K562 (cell line): ENCODE data around the gene TNNT2. TPM values are rescaled to one million over a fixed set of nuclear protein-coding genes. Genes with fewer than 3 reads are reported as not detected.

Experiments
- FOXP4 ChIP-seq: sonication (generic); formaldehyde crosslinking; IDR thresholded peaks from 2 replicates; pipeline ENCODE4 v1.8.0; 2022; ENCODE audit warnings: mild to moderate bottlenecking, missing genetic modification reagents, borderline replicate concordance
- KAT2B ChIP-seq: IDR thresholded peaks from one replicate; pipeline ENCODE4 v1.6.1; 2012; ENCODE audit warnings: low read depth, mild to moderate bottlenecking, control low read depth, inconsistent platforms, low read length, moderate library complexity
- RAD51 ChIP-seq: fragments of 450-650 bp; IDR thresholded peaks from 2 replicates; pipeline ENCODE4 v1.7.1; 2016; ENCODE audit warnings: low read depth, mild to moderate bottlenecking, borderline replicate concordance
- RBM17 ChIP-seq: fragments of 200-400 bp; formaldehyde crosslinking; IDR thresholded peaks from 2 replicates; pipeline ENCODE4 v1.6.1; 2017; ENCODE audit warnings: low read depth, mild to moderate bottlenecking, low read length, borderline replicate concordance
- RUNX1 ChIP-seq: sonication (generic); IDR thresholded peaks from 2 replicates; pipeline ENCODE4 v1.6.1; 2016; ENCODE audit warnings: antibody characterized with exemption, low read depth
- TFE3 ChIP-seq: fragments of 450-650 bp; formaldehyde crosslinking; IDR thresholded peaks from 2 replicates; pipeline ENCODE4 v1.4.0; 2020; ENCODE audit warnings: mild to moderate bottlenecking, mixed read lengths
- ZNF239 ChIP-seq: fragments of 250-450 bp; sonication (Bioruptor Pico); IDR thresholded peaks from 2 replicates; pipeline ENCODE4 v1.4.0; 2020; ENCODE audit warnings: mild to moderate bottlenecking
- polyA plus RNA-seq, 8 experiments: library from polyadenylated mRNA; depleted of rRNA in 4 of 8; stranded (reverse) in 5 of 8; unstranded in 3 of 8; fragments of >200 nt; fragmentation: Nextera tagmentation in 2 of 8; fragmentation: Illumina TruSeq in 1 of 8; extraction: Ambion mirVana in 2 of 8; extraction: Trizol in 1 of 8; gene quantifications; 2 replicates each; pipeline versions ENCODE4 v1.2.1 to v1.2.3, GENCODE V29; 2011 to 2014; ENCODE audit warnings: inconsistent platforms in 1 of 8, missing spikeins in 1 of 8
- total RNA-seq, 7 experiments: library from RNA; depleted of rRNA in 6 of 7; stranded (reverse); fragments of >200 nt in 6 of 7; fragmentation: Illumina TruSeq in 2 of 7; extraction: Trizol in 2 of 7; gene quantifications; 2 replicates each; pipeline versions ENCODE4 v1.2.1 to v1.2.3, GENCODE V29; 2011 to 2021; ENCODE audit warnings: low replicate concordance in 1 of 7

Gene TNNT2
- total and polyA plus RNA-seq, 9 of the 15 experiments (the other 6 are each of a cell fraction or from before 2014, with no cell fraction given), result not detected

GRCh38 chr1:201335174-201335870 lies 42.2 kb downstream of the TNNT2 start (continued):
- TF ChIP-seq FOXP4 (no peak), RUNX1 (no peak), ZNF239 (CRISPR knock-in tag) (no peak), KAT2B (no peak), RBM17 (no peak), TFE3 (CRISPR knock-in tag) (0 out of 2 replicates have a peak, but pooled peaks have one; percentile 32), RAD51 (peak; percentile 31; the same call in 1 of the 2 replicates)
- TF ChIP-seq, all 486 proteins: peak for 5
